Measurements from ENCODE around the gene CDC25B. TPM values are rescaled to one million over a fixed set of nuclear protein-coding genes. Genes with fewer than 3 reads are reported as not detected.

Gene CDC25B
- total and polyA plus RNA-seq, 2 of the 13 experiments (the other 11 are each of a cell fraction or from before 2014, with no cell fraction given), result 14.5 to 19.4 TPM

DNA sequence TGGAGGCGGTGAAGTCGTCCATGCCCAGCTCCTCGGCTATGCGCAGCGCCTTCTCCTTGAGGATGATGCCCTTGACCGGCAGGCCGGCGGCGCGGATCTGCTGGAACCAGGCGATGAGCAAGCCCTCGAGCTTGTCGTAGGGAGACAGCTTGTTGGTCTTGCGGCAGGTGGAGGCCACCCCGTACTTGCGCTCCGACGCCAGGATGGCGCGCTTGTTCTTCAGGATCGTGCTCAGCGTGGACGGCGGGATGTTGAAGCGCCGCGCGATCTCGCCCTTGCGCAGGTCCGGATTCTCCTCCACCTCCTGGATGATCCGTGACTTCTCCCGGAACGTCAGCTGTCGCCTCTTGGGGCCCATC is 10.0 kb upstream of the CDC25B start:
- H4K20me1 ChIP-seq (ENCODE audit: insufficient read depth, low read length), result peaks cover 5% of the 10 kb centered on the region; the same call in 1 of the 2 replicates
- H3K79me2 ChIP-seq (ENCODE audit: insufficient read depth, low read length), result peaks cover 9% of the 10 kb centered on the region
- WGBS (ENCODE audit: low lambda C conversion rate), result 55% methylated on average over 22 of the region's 35 CpGs
- ChIA-PET POLR2A (interaction anchor here (0.6 to 10.4 kb wide), 14 partner anchors 8 to 298 kb away, joined by 3 to 134 read pairs (median 4); partner anchors contain the start of genes ADISSP, AP5S1 and CDC25B), CTCF (ENCODE audit: low intra/inter-chr PET ratio, low total read pairs) (interaction anchor here (1.3 to 4.6 kb wide), 5 partner anchors 26 to 299 kb away, joined by 3 to 119 read pairs (median 7); partner anchors contain the start of gene AP5S1)
- H3K27me3 ChIP-seq (ENCODE audit: control insufficient read depth in 1 of 2, insufficient read depth in 2 of 2, low read length in 2 of 2), result peaks cover 0 to 18% of the 10 kb centered on the region in 2 experiments; a peak in 3 of 5 replicates
- ATAC-seq (no peak), FAIRE-seq (no peak), DNase-seq (ENCODE audit: low spot score) (no peak)
- H3K4me1 ChIP-seq (ENCODE audit: insufficient read depth, low read length), result peaks cover 85% of the 10 kb centered on the region
- H3K9me3 ChIP-seq (ENCODE audit: low read length), result no peaks in the 10 kb centered on the region
- no TSS peak for BruUV-seq (replicated peaks)
- no peak overlapping the region for H2AFZ ChIP-seq (ENCODE audit: low read length)
- H3K4me3 ChIP-seq (replicated peaks in 1 of 3; ENCODE audit: insufficient read depth in 1 of 3, low read depth in 2 of 3, low read length in 3 of 3), result peak overlapping the region; percentile 52 to 82 (median 82); a peak in 5 of 6 replicates
- peak overlapping the region; percentile 94 for H3K4me2 ChIP-seq (ENCODE audit: low read depth, low read length)
- H3K36me3 ChIP-seq (replicated peaks in 1 of 2; ENCODE audit: control insufficient read depth in 1 of 2, insufficient read depth in 2 of 2, low read length in 2 of 2), result no peaks in the 10 kb centered on the region
- H3K27ac ChIP-seq (ENCODE audit: extremely low read length, insufficient read depth, low read length), result peak overlapping the region; percentile 34
- in situ Hi-C loops (cut with HindIII; ENCODE audit: extremely low pct_ligation_motif_present, low pct_unique_long_range_greater_than_20kb) (loop anchor here (5.0 kb wide), 1 partner anchor 61 kb away; the partner anchor contains the start of gene MAVS), intact Hi-C loops (cut with micrococcal nuclease; ENCODE audit: unreplicated experiment) (loop anchor here (2.0 kb wide), 1 partner anchor 61 kb away; the partner anchor contains the start of gene MAVS)
- peak overlapping the region; percentile 82 for H3K9ac ChIP-seq (ENCODE audit: insufficient read depth, low read depth, low read length)
- TF ChIP-seq ZNF12 (CRISPR knock-in tag; IDR thresholded peaks at IDR 0.05) (no peak; the same call in 1 of the 2 replicates), ZNF280B (CRISPR knock-in tag; IDR thresholded peaks at IDR 0.05; ENCODE audit: borderline replicate concordance) (peak; percentile 97), ZBTB33 (CRISPR knock-in tag; IDR thresholded peaks at IDR 0.05) (peak; percentile 56; the same call in 1 of the 2 replicates), NFKBIZ (CRISPR knock-in tag; IDR thresholded peaks at IDR 0.05) (0 out of 2 replicates have a peak, but pooled peaks have one; percentile 15), ZNF274 (CRISPR knock-in tag; IDR thresholded peaks at IDR 0.05) (0 out of 2 replicates have a peak, but pooled peaks have one; percentile 2), YEATS2 (CRISPR knock-in tag; IDR thresholded peaks at IDR 0.05; ENCODE audit: borderline replicate concordance) (0 out of 2 replicates have a peak, but pooled peaks have one; percentile 35), TCF12 (IDR thresholded peaks at IDR 0.05) (no peak), TCF12 (CRISPR knock-in tag; IDR thresholded peaks at IDR 0.05) (no peak), MLX (CRISPR knock-in tag; IDR thresholded peaks at IDR 0.05) (no peak), EZH2 (conservative IDR thresholded peaks at IDR 0.05; ENCODE audit: low read depth, low read length) (no peak), AGO1 (IDR thresholded peaks at IDR 0.05; ENCODE audit: low read depth, low read length, poor library complexity, severe bottlenecking) (no peak), CHD2 (IDR thresholded peaks at IDR 0.05; ENCODE audit: low read depth, low read length) (peak; percentile 77), ZNF780A (CRISPR knock-in tag; IDR thresholded peaks at IDR 0.05) (no peak), ZSCAN29 (CRISPR knock-in tag; conservative IDR thresholded peaks at IDR 0.05) (no peak), SMAD3 (CRISPR knock-in tag; IDR thresholded peaks at IDR 0.05) (0 out of 2 replicates have a peak, but pooled peaks have one; percentile 8), ASH2L (IDR thresholded peaks at IDR 0.05; ENCODE audit: insufficient read length, low read depth, low read length) (no peak), SRSF1 (optimal IDR thresholded peaks at IDR 0.05; ENCODE audit: low read depth, low read length) (no peak), EP300 (IDR thresholded peaks at IDR 0.05; ENCODE audit: low read depth in 2 of 2, low read length in 2 of 2) (no peak), EP300 (CRISPR knock-in tag; IDR thresholded peaks at IDR 0.05; ENCODE audit: borderline replicate concordance) (0 out of 2 replicates have a peak, but pooled peaks have one; percentile 42)
- TF ChIP-seq, protein P1, sequence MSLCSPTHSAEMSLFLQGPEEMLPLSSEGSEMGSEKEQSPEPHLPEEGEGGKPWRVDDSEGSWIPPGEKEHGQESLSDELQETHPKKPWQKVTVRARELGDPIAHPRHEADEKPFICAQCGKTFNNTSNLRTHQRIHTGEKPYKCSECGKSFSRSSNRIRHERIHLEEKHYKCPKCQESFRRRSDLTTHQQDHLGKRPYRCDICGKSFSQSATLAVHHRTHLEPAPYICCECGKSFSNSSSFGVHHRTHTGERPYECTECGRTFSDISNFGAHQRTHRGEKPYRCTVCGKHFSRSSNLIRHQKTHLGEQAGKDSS (CRISPR knock-in tag; IDR thresholded peaks at IDR 0.05; ENCODE audit: borderline replicate concordance, low read depth), result 0 out of 2 replicates have a peak, but pooled peaks have one; percentile 7

Measured in HepG2 (cell line).